Mesothelial cell of epicardium (in vitro differentiated cells): ENCODE results near the gene SS18L1. TPM values are rescaled to one million over a fixed set of nuclear protein-coding genes. Genes with fewer than 3 reads are reported as not detected.
A peak's percentile ranks its signal among the peaks of the same experiment; 100 is the strongest.

ENCODE experiments used
- DNase-seq, 2 experiments: peaks; one replicate each; pipeline ENCODE4 v3.0.0; 2021; ENCODE audit warnings: low spot score in 2 of 2; ENCODE audit not compliant: unreplicated experiment in 2 of 2
- H3K27ac Mint-ChIP-seq: 2 replicates; pipeline ENCODE4 v1.8.0; 2021; ENCODE audit warnings: mixed read lengths
- H3K27me3 Mint-ChIP-seq: 2 replicates; pipeline ENCODE4 v1.8.0; 2021; ENCODE audit warnings: low read depth, mixed read lengths
- H3K36me3 Mint-ChIP-seq: 2 replicates; pipeline ENCODE4 v1.8.0; 2021; ENCODE audit warnings: mixed read lengths
- H3K4me1 Mint-ChIP-seq: 2 replicates; pipeline ENCODE4 v1.8.0; 2021; ENCODE audit warnings: mixed read lengths
- H3K4me3 Mint-ChIP-seq: 2 replicates; pipeline ENCODE4 v1.8.0; 2021; ENCODE audit warnings: mild to moderate bottlenecking, moderate library complexity, mixed read lengths
- H3K9me3 Mint-ChIP-seq: 2 replicates; pipeline ENCODE4 v1.8.0; 2021; ENCODE audit warnings: mixed read lengths
- CTCF ChIP-seq: fragments of 200-600 bp; sonication (generic); IDR thresholded peaks from one replicate; pipeline ENCODE4 v1.5.0; 2021; ENCODE audit warnings: antibody characterized with exemption; ENCODE audit not compliant: unreplicated experiment
- total RNA-seq: library from RNA; stranded (reverse); gene quantifications from 3 replicates; pipeline ENCODE4 v1.2.1, GENCODE V29; 2021

Gene SS18L1
- total RNA-seq, 1 donor from 2014 or later: 27.5 TPM

DNA sequence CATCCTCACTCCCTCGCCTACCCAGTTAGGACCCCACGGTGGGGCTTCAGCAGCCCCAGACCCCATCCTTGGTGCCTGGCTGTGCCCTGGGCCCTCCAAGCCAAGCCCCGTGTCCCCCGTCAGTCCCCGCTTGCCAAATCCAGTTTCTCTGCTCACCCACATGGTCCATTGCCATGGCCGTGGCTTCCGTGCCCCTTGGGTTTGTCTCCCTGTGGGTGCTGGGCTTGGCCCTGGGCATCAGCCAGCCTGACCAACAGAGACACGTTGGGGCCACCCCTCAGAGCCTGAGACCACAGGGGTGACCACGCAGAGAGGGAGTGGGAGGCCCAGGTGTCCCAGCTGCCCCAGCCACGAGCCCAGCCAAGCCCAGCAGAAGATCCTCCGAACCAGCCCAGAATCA lies 7.7 kb downstream of the SS18L1 start:
- TF ChIP-seq CTCF: no peak
- H3K9me3 Mint-ChIP-seq: peaks cover 11% of the 10 kb centered on the region
- DNase-seq: no peak
- no peaks in the 10 kb centered on the region for H3K27me3 Mint-ChIP-seq
- H3K4me3 Mint-ChIP-seq: no peak overlapping the region
- no peak overlapping the region for H3K27ac Mint-ChIP-seq
- H3K4me1 Mint-ChIP-seq: peaks cover 25% of the 10 kb centered on the region
- H3K36me3 Mint-ChIP-seq: peaks cover 29% of the 10 kb centered on the region

GRCh38 chr20:62151835-62152364 lies 8.3 kb downstream of the SS18L1 start:
- no peak for TF ChIP-seq CTCF
- peaks cover 29% of the 10 kb centered on the region for H3K36me3 Mint-ChIP-seq
- H3K4me3 Mint-ChIP-seq: no peak overlapping the region
- no peaks in the 10 kb centered on the region for H3K27me3 Mint-ChIP-seq
- DNase-seq: no peak
- H3K27ac Mint-ChIP-seq: no peak overlapping the region
- peaks cover 11% of the 10 kb centered on the region for H3K9me3 Mint-ChIP-seq
- H3K4me1 Mint-ChIP-seq: peaks cover 27% of the 10 kb centered on the region

- Mint-ChIP-seq H3K27me3 (no peaks in the 10 kb centered on the region), H3K4me1 (peaks cover 9% of the 10 kb centered on the region), H3K9me3 (peaks cover 11% of the 10 kb centered on the region), H3K36me3 (peaks cover 29% of the 10 kb centered on the region), H3K4me3 (no peak overlapping the region), H3K27ac (peak overlapping the region; percentile 43)
- no peak for DNase-seq
- no peak for TF ChIP-seq CTCF
Measured at GRCh38 chr20:62155428-62156253, 12.1 kb downstream of the SS18L1 start.

GRCh38 chr20:62156254-62156556 lies 12.6 kb downstream of the SS18L1 start:
- Mint-ChIP-seq H3K4me3 (no peak overlapping the region), H3K36me3 (peaks cover 29% of the 10 kb centered on the region), H3K27ac (peak overlapping the region; percentile 9), H3K4me1 (peaks cover 9% of the 10 kb centered on the region), H3K9me3 (peaks cover 11% of the 10 kb centered on the region), H3K27me3 (no peaks in the 10 kb centered on the region)
- no peak for DNase-seq
- no peak for TF ChIP-seq CTCF

DNA sequence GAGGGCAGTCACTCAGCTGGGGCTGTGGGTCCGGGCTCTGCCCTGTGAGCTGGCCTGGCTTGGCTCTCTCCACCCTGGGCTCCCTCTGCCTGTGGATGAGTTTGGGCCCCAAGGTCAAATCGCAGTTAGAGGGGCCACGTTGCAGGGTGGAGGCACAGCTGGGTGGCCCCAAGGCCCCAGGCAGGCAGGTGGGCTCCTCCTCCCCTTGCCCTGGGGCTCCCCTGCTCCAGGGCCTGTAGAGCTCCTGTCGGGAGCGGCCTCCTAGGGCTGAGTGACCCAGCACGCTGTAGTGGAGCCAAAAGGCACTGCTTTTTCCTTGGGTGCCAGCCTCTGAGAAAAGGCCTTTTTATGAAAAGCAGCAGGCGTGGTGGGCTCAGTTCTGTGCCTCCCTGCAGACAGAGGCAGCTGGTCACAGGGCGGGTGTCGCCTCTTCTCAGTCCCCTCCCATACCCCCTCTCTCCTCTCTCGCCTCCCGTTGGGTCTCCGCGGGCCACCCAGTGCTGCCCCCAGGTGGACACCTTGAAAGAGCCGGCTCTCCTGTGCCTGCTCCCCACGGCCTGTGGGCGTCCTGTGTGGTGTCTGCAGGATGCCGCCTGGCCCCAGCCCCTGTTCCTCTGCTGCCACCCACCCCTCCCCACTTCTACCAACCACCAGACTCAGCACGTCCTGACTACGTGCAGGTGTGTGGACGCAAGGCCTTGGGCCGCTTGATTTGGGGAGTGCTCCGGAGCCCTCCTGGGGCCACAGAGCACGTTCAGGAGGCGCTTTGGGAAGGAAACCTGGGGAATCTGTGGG lies 13.2 kb downstream of the SS18L1 start:
- H3K9me3 Mint-ChIP-seq: peaks cover 11% of the 10 kb centered on the region
- H3K4me1 Mint-ChIP-seq: peaks cover 9% of the 10 kb centered on the region
- H3K36me3 Mint-ChIP-seq: peaks cover 29% of the 10 kb centered on the region
- H3K27me3 Mint-ChIP-seq: no peaks in the 10 kb centered on the region
- DNase-seq: peak; percentile 55 to 78
- no peak overlapping the region for H3K4me3 Mint-ChIP-seq
- peak; percentile 35 for TF ChIP-seq CTCF
- H3K27ac Mint-ChIP-seq: no peak overlapping the region
